ENCODE measurements around the gene LMOD2.

DNA sequence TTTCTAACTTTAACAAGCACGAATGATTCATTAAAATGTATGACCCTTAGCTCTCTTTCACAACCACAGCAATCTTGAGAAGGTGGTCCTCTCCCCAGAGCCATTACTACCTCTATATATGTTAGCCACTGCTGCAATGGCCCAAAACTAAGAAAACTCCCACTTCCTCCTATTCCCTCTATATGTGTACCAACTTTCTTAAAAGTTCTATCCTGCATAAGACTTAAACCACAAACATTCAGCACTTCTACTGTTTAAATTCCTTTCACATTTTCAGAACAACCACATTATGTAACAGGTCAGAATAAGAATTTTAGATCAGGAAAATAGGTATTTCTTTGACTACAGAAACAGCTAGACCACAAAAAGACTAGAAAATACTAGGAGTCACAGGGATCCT, 57.0 kb downstream of the LMOD2 start:
- TF ChIP-seq, protein P1, sequence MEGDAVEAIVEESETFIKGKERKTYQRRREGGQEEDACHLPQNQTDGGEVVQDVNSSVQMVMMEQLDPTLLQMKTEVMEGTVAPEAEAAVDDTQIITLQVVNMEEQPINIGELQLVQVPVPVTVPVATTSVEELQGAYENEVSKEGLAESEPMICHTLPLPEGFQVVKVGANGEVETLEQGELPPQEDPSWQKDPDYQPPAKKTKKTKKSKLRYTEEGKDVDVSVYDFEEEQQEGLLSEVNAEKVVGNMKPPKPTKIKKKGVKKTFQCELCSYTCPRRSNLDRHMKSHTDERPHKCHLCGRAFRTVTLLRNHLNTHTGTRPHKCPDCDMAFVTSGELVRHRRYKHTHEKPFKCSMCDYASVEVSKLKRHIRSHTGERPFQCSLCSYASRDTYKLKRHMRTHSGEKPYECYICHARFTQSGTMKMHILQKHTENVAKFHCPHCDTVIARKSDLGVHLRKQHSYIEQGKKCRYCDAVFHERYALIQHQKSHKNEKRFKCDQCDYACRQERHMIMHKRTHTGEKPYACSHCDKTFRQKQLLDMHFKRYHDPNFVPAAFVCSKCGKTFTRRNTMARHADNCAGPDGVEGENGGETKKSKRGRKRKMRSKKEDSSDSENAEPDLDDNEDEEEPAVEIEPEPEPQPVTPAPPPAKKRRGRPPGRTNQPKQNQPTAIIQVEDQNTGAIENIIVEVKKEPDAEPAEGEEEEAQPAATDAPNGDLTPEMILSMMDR (IDR thresholded peaks at IDR 0.05; ENCODE audit: extremely low read depth in 1 of 2, insufficient read depth in 1 of 2, low read depth in 1 of 2, low read length in 2 of 2), result no peak
- TF ChIP-seq EZH2 (IDR thresholded peaks at IDR 0.05; ENCODE audit: borderline replicate concordance, low read depth, low read length, severe bottlenecking) (no peak), POLR2AphosphoS5 (IDR thresholded peaks at IDR 0.05; ENCODE audit: insufficient read depth, low read depth, low read length) (no peak), GATA2 (IDR thresholded peaks at IDR 0.05; ENCODE audit: insufficient read depth, insufficient read length, low read depth, low read length) (no peak), POLR2A (IDR thresholded peaks at IDR 0.05; ENCODE audit: low read depth, low read length) (no peak), JUN (IDR thresholded peaks at IDR 0.05; ENCODE audit: borderline replicate concordance, insufficient read depth, insufficient read length, low read depth) (no peak), FOS (IDR thresholded peaks at IDR 0.05; ENCODE audit: borderline replicate concordance, insufficient read depth, low read length) (no peak), MYC (IDR thresholded peaks at IDR 0.05; ENCODE audit: low read depth, low read length) (no peak)
- TF ChIP-seq, protein P2, sequence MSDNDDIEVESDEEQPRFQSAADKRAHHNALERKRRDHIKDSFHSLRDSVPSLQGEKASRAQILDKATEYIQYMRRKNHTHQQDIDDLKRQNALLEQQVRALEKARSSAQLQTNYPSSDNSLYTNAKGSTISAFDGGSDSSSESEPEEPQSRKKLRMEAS (IDR thresholded peaks at IDR 0.05; ENCODE audit: insufficient read depth, insufficient read length), result no peak
